ENCODE measurements around the gene HLA-DMB. TPM values are rescaled to one million over a fixed set of nuclear protein-coding genes. Genes with fewer than 3 reads are reported as not detected.

HLA-DMB gene
- total and polyA plus RNA-seq, 10 of the 15 experiments (the other 5 are each of a cell fraction or from before 2014, with no cell fraction given) = 114 to 173 (median 150) TPM

DNA sequence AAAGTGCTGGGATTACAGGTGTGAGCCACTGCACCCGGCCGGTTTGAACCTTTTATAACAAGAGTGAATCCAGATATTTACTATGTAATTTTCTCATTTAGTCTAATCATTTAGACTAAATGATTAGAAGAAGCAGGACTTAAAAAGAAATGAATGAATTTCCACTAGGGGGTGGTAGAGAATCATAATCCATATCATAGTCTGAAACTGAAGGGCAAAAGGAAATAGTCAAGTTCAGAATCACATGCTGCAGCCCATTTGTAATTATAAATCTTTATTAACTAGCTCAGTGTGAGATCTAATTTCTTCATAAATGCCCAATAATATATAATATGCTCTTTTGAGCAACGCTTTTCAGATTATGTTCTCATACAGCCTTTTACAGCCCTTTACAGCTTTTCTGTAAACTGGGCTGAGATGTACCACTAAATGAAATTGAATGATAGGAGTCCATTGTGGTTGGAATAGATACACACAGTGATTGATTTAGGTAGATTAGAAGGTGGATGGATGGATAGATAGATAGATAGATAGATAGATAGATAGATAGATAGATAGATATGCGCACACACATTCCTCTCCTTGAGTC, 55.0 kb downstream of the HLA-DMB start:
- RAD21 ChIA-PET (ENCODE audit: unreplicated experiment) = interaction anchor here (0.6 to 6.5 kb wide), 25 partner anchors 9 to 190 kb away, joined by 3 to 104 read pairs (median 4); partner anchors contain the start of genes HLA-DMA, HLA-DMB, HLA-DPB1 and TAP2
- Histone ChIP-seq H3K79me2 (ENCODE audit: control insufficient read depth, insufficient read depth, low read length) (no peaks in the 10 kb centered on the region), H3K4me1 (ENCODE audit: control insufficient read depth, insufficient read depth, low read length) (0 out of 2 replicates have a peak, but pooled peaks cover 3% of the 10 kb centered on the region), H3K4me3 (no peak overlapping the region), H3K36me3 (ENCODE audit: control insufficient read depth in 2 of 2, insufficient read depth in 2 of 2, low read length in 1 of 2) (no peaks in the 10 kb centered on the region), H3K27ac (ENCODE audit: control insufficient read depth, insufficient read depth) (no peak overlapping the region), H3K9me3 (replicated peaks; ENCODE audit: control insufficient read depth, insufficient read depth, low read length) (no peaks in the 10 kb centered on the region), H3K27me3 (replicated peaks in 1 of 2; ENCODE audit: control insufficient read depth in 2 of 2, insufficient read depth in 2 of 2, low read length in 1 of 2) (no peaks in the 10 kb centered on the region; a peak in 1 of 4 replicates), H2AFZ (ENCODE audit: control insufficient read depth, low read depth, low read length) (no peak overlapping the region), H3K9ac (ENCODE audit: control insufficient read depth, insufficient read depth, low read length) (no peak overlapping the region), H4K20me1 (ENCODE audit: control insufficient read depth, insufficient read depth) (no peaks in the 10 kb centered on the region), H3K4me2 (ENCODE audit: control insufficient read depth, insufficient read depth) (no peak overlapping the region)
- TF ChIP-seq RAD51 (IDR thresholded peaks at IDR 0.05) (peak; percentile 55; the same call in 1 of the 2 replicates), ZNF274 (IDR thresholded peaks at IDR 0.05; ENCODE audit: insufficient read depth, insufficient read length) (no peak), ATF7 (IDR thresholded peaks at IDR 0.05; ENCODE audit: low read depth) (no peak), RAD21 (IDR thresholded peaks at IDR 0.05; ENCODE audit: insufficient read depth, low read depth, low read length) (peak; percentile 83), SMC3 (IDR thresholded peaks at IDR 0.05; ENCODE audit: borderline replicate concordance, low read length) (peak; percentile 88)
- TF ChIP-seq, protein P1, sequence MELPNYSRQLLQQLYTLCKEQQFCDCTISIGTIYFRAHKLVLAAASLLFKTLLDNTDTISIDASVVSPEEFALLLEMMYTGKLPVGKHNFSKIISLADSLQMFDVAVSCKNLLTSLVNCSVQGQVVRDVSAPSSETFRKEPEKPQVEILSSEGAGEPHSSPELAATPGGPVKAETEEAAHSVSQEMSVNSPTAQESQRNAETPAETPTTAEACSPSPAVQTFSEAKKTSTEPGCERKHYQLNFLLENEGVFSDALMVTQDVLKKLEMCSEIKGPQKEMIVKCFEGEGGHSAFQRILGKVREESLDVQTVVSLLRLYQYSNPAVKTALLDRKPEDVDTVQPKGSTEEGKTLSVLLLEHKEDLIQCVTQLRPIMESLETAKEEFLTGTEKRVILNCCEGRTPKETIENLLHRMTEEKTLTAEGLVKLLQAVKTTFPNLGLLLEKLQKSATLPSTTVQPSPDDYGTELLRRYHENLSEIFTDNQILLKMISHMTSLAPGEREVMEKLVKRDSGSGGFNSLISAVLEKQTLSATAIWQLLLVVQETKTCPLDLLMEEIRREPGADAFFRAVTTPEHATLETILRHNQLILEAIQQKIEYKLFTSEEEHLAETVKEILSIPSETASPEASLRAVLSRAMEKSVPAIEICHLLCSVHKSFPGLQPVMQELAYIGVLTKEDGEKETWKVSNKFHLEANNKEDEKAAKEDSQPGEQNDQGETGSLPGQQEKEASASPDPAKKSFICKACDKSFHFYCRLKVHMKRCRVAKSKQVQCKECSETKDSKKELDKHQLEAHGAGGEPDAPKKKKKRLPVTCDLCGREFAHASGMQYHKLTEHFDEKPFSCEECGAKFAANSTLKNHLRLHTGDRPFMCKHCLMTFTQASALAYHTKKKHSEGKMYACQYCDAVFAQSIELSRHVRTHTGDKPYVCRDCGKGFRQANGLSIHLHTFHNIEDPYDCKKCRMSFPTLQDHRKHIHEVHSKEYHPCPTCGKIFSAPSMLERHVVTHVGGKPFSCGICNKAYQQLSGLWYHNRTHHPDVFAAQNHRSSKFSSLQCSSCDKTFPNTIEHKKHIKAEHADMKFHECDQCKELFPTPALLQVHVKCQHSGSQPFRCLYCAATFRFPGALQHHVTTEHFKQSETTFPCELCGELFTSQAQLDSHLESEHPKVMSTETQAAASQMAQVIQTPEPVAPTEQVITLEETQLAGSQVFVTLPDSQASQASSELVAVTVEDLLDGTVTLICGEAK (IDR thresholded peaks at IDR 0.05; ENCODE audit: borderline replicate concordance) = peak; percentile 52; the same call in 1 of the 2 replicates
- TF ChIP-seq, protein P2, sequence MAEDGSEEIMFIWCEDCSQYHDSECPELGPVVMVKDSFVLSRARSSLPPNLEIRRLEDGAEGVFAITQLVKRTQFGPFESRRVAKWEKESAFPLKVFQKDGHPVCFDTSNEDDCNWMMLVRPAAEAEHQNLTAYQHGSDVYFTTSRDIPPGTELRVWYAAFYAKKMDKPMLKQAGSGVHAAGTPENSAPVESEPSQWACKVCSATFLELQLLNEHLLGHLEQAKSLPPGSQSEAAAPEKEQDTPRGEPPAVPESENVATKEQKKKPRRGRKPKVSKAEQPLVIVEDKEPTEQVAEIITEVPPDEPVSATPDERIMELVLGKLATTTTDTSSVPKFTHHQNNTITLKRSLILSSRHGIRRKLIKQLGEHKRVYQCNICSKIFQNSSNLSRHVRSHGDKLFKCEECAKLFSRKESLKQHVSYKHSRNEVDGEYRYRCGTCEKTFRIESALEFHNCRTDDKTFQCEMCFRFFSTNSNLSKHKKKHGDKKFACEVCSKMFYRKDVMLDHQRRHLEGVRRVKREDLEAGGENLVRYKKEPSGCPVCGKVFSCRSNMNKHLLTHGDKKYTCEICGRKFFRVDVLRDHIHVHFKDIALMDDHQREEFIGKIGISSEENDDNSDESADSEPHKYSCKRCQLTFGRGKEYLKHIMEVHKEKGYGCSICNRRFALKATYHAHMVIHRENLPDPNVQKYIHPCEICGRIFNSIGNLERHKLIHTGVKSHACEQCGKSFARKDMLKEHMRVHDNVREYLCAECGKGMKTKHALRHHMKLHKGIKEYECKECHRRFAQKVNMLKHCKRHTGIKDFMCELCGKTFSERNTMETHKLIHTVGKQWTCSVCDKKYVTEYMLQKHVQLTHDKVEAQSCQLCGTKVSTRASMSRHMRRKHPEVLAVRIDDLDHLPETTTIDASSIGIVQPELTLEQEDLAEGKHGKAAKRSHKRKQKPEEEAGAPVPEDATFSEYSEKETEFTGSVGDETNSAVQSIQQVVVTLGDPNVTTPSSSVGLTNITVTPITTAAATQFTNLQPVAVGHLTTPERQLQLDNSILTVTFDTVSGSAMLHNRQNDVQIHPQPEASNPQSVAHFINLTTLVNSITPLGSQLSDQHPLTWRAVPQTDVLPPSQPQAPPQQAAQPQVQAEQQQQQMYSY (CRISPR knock-in tag; IDR thresholded peaks at IDR 0.05) = no peak
- TF ChIP-seq, protein P3, sequence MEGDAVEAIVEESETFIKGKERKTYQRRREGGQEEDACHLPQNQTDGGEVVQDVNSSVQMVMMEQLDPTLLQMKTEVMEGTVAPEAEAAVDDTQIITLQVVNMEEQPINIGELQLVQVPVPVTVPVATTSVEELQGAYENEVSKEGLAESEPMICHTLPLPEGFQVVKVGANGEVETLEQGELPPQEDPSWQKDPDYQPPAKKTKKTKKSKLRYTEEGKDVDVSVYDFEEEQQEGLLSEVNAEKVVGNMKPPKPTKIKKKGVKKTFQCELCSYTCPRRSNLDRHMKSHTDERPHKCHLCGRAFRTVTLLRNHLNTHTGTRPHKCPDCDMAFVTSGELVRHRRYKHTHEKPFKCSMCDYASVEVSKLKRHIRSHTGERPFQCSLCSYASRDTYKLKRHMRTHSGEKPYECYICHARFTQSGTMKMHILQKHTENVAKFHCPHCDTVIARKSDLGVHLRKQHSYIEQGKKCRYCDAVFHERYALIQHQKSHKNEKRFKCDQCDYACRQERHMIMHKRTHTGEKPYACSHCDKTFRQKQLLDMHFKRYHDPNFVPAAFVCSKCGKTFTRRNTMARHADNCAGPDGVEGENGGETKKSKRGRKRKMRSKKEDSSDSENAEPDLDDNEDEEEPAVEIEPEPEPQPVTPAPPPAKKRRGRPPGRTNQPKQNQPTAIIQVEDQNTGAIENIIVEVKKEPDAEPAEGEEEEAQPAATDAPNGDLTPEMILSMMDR (IDR thresholded peaks at IDR 0.05 in 2 of 3, conservative IDR thresholded peaks at IDR 0.05 in 1 of 3; ENCODE audit: control insufficient read depth in 2 of 3, extremely low read depth in 1 of 3, insufficient read depth in 1 of 3, low read depth in 3 of 3, low read length in 3 of 3) = peak; percentile 38 to 61 (median 43); a peak in 5 of 6 replicates
- WGBS (ENCODE audit: insufficient coverage, insufficient replicate concordance, low lambda C conversion rate, missing lambda C conversion rate) = 23% methylated on average over 4 of the region's 4 CpGs
- SMC1A ChIA-PET (ENCODE audit: uncharacterized antibody, unreplicated experiment) = interaction anchor here (0.6 to 13.8 kb wide), 37 partner anchors 9 to 362 kb away, joined by 3 to 184 read pairs (median 4); partner anchors contain the start of genes BRD2, HLA-DMA, HLA-DOA and HLA-DPB1
- FAIRE-seq (peak; percentile 90), DNase-seq (ENCODE audit: low read depth, low spot score) (peak; percentile 23), ATAC-seq (peak; percentile 83)
- no TSS peak for BruUV-seq (replicated peaks)
- intact Hi-C loops (cut with micrococcal nuclease; ENCODE audit: unreplicated experiment) = loop anchor here (1.0 to 10.0 kb wide), 4 partner anchors 62 to 199 kb away; partner anchors contain the start of gene HLA-DMA
- in situ Hi-C loops (cut with MboI) = loop anchor here (5.0 kb wide), 1 partner anchor 102 kb away; no protein-coding TSS in a partner anchor
- POLR2A ChIA-PET = interaction anchor here (0.6 to 1.7 kb wide), 7 partner anchors 8 to 98 kb away, joined by 3 to 8 read pairs (median 4); partner anchors contain the start of gene BRD2
- CTCF ChIA-PET = interaction anchor here (0.6 to 12.7 kb wide), 36 partner anchors 9 to 362 kb away, joined by 3 to 260 read pairs (median 4); partner anchors contain the start of genes BRD2, HLA-DMA, HLA-DMB and TAP2

Data from GM12878 (cell line).